Neural cell (in vitro differentiated cells): ENCODE results near the gene AKR1B15. TPM values are rescaled to one million over a fixed set of nuclear protein-coding genes. Genes with fewer than 3 reads are reported as not detected.
A peak's percentile ranks its signal among the peaks of the same experiment; 100 is the strongest.

Experiments used
- H2AFZ ChIP-seq: fragments of 200-600, 300-800 bp; sonication (generic), shearing (Covaris generic); 2 replicates; pipeline ENCODE4 v1.6.0; 2014; ENCODE audit warnings: low read depth, mild to moderate bottlenecking, antibody characterized with exemption, low read length, moderate library complexity
- H3F3A ChIP-seq: fragments of 200-600 bp; shearing (Covaris generic); 2 replicates; pipeline ENCODE4 v1.6.1; 2016; ENCODE audit warnings: mild to moderate bottlenecking, moderate library complexity, mixed read lengths, antibody characterized with exemption, low read length; ENCODE audit not compliant: insufficient read depth, poor library complexity, severe bottlenecking
- H3K27ac ChIP-seq: fragments of 200-600, 300-800 bp; sonication (generic), shearing (Covaris generic); 2 replicates; pipeline ENCODE4 v1.5.1; 2014; ENCODE audit warnings: mild to moderate bottlenecking, low read length, moderate library complexity
- H3K27me3 ChIP-seq: fragments of 300-800, 200-600 bp; sonication (generic), shearing (Covaris generic); 2 replicates; pipeline ENCODE4 v1.6.0; 2014; ENCODE audit warnings: mild to moderate bottlenecking, low read depth, low read length, moderate library complexity; ENCODE audit not compliant: insufficient read depth
- H3K36me3 ChIP-seq: fragments of 300-800, 200-600 bp; sonication (generic), shearing (Covaris generic); 2 replicates; pipeline ENCODE4 v1.5.1; 2014; ENCODE audit warnings: mild to moderate bottlenecking, antibody characterized with exemption, low read length, moderate library complexity; ENCODE audit not compliant: insufficient read depth
- H3K4me2 ChIP-seq: fragments of 300-800, 200-600 bp; sonication (generic), shearing (Covaris generic); 2 replicates; pipeline ENCODE4 v1.6.0; 2014; ENCODE audit warnings: mild to moderate bottlenecking, low read length
- H3K4me3 ChIP-seq: fragments of 300-800, 200-600 bp; sonication (generic), shearing (Covaris generic); 2 replicates; pipeline ENCODE4 v1.5.1; 2014; ENCODE audit warnings: mild to moderate bottlenecking, low read length, moderate library complexity
- H3K79me2 ChIP-seq: fragments of 200-600 bp; shearing (Covaris generic); replicated peaks from 2 replicates; pipeline ENCODE4 v1.6.0; 2014; ENCODE audit warnings: mild to moderate bottlenecking, low read length, moderate library complexity; ENCODE audit not compliant: insufficient read depth
- H3K9ac ChIP-seq: fragments of 300-800, 200-600 bp; sonication (generic), shearing (Covaris generic); 2 replicates; pipeline ENCODE4 v1.6.1; 2016; ENCODE audit warnings: mild to moderate bottlenecking, low read length, mixed read lengths
- H3K9me2 ChIP-seq: fragments of 200-600 bp; shearing (Covaris generic); 2 replicates; pipeline ENCODE4 v1.6.1; 2016; ENCODE audit warnings: mild to moderate bottlenecking, low read length, mixed read lengths; ENCODE audit not compliant: insufficient read depth
- H3K9me3 ChIP-seq: fragments of 200-600, 300-800 bp; sonication (generic), shearing (Covaris generic); 2 replicates; pipeline ENCODE4 v1.6.1; 2016; ENCODE audit warnings: mild to moderate bottlenecking, mixed run types, low read length, moderate library complexity, mixed read lengths
- H4K20me1 ChIP-seq: fragments of 200-600 bp; shearing (Covaris generic); 2 replicates; pipeline ENCODE4 v1.6.1; 2016; ENCODE audit warnings: mild to moderate bottlenecking, mixed run types; ENCODE audit not compliant: insufficient read depth
- EP300 ChIP-seq: fragments of 450-650 bp; conservative IDR thresholded peaks from 2 replicates; pipeline ENCODE4 v1.6.1; 2014; ENCODE audit warnings: antibody characterized with exemption, mild to moderate bottlenecking, moderate library complexity; ENCODE audit not compliant: poor library complexity, severe bottlenecking
- EZH2 ChIP-seq: fragments of 200-600, 300-800 bp; shearing (Covaris generic), sonication (generic); IDR thresholded peaks from 2 replicates; pipeline ENCODE4 v1.6.1; 2014; ENCODE audit warnings: antibody characterized with exemption, low read length, borderline replicate concordance, mild to moderate bottlenecking; ENCODE audit not compliant: insufficient read depth, poor library complexity, severe bottlenecking
- MXI1 ChIP-seq: fragments of 450-650 bp; conservative IDR thresholded peaks from 2 replicates; pipeline ENCODE4 v1.6.1; 2014; ENCODE audit warnings: antibody characterized with exemption, mild to moderate bottlenecking; ENCODE audit not compliant: poor library complexity, severe bottlenecking
- POLR2AphosphoS5 ChIP-seq: IDR thresholded peaks from 2 replicates; pipeline ENCODE4 v1.6.1; 2012
- RAD21 ChIP-seq: fragments of 450-650 bp; conservative IDR thresholded peaks from 2 replicates; pipeline ENCODE4 v1.6.1; 2014; ENCODE audit warnings: antibody characterized with exemption, mild to moderate bottlenecking, moderate library complexity
- SMC3 ChIP-seq: fragments of 450-650 bp; conservative IDR thresholded peaks from 2 replicates; pipeline ENCODE4 v1.6.1; 2014; ENCODE audit warnings: antibody characterized with exemption, mild to moderate bottlenecking, moderate library complexity; ENCODE audit not compliant: poor library complexity
- TAF1 ChIP-seq: IDR thresholded peaks from 2 replicates; pipeline ENCODE4 v1.6.1; 2012; ENCODE audit warnings: low read depth
- polyA plus RNA-seq: library from polyadenylated mRNA; depleted of rRNA; stranded (reverse); fragments of >200 nt; gene quantifications from 2 replicates; pipeline ENCODE4 v1.2.3, GENCODE V29; 2014
- TF ChIP-seq, protein P1 (sequence below): IDR thresholded peaks from 2 replicates; pipeline ENCODE4 v1.6.1; 2012; ENCODE audit warnings: borderline replicate concordance
- TF ChIP-seq, protein P2 (sequence below): fragments of 450-650 bp; IDR thresholded peaks from 2 replicates; pipeline ENCODE4 v1.5.1; 2014; ENCODE audit warnings: antibody characterized with exemption, mild to moderate bottlenecking, moderate library complexity; ENCODE audit not compliant: poor library complexity, severe bottlenecking

Gene AKR1B15
- polyA plus RNA-seq, 1 donor from 2014 or later: not detected

DNA sequence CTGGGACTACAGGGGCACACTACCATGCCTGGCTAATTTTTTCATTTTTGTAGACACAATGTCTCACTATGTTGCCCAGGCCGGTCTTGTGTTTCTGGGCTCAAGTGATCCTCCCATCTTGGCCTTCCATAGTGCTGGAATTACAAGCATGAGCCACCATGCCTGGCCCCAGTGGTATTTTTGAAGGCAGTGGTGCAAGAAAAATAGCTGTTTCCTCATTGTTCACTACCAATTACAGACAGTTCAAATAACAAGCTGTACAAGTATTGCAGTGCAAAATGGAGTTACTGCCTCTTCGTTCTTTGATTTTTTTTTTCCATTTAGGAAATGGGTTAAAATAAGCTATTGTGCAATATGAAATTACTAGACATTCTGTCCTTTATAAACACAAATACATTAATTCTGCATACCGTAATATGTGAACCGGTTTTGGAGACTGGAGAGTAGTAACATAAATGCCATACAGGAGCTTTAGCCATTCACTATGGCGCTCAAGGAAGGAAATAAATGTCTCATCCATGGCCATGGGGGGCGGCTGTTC lies 62.8 kb downstream of the AKR1B15 start:
- H3K79me2 ChIP-seq: no peaks in the 10 kb centered on the region
- no peaks in the 10 kb centered on the region for H3K36me3 ChIP-seq
- H4K20me1 ChIP-seq: no peaks in the 10 kb centered on the region
- H3K4me2 ChIP-seq: no peak overlapping the region
- H3K27ac ChIP-seq: no peak overlapping the region
- H3K4me3 ChIP-seq: no peak overlapping the region
- H3K9me2 ChIP-seq: no peaks in the 10 kb centered on the region
- no peaks in the 10 kb centered on the region for H3K27me3 ChIP-seq
- TF ChIP-seq EZH2: no peak
- TF ChIP-seq POLR2AphosphoS5: no peak
- no peak for TF ChIP-seq RAD21
- TF ChIP-seq TAF1: no peak
- no peak for TF ChIP-seq MXI1
- TF ChIP-seq, protein P1, sequence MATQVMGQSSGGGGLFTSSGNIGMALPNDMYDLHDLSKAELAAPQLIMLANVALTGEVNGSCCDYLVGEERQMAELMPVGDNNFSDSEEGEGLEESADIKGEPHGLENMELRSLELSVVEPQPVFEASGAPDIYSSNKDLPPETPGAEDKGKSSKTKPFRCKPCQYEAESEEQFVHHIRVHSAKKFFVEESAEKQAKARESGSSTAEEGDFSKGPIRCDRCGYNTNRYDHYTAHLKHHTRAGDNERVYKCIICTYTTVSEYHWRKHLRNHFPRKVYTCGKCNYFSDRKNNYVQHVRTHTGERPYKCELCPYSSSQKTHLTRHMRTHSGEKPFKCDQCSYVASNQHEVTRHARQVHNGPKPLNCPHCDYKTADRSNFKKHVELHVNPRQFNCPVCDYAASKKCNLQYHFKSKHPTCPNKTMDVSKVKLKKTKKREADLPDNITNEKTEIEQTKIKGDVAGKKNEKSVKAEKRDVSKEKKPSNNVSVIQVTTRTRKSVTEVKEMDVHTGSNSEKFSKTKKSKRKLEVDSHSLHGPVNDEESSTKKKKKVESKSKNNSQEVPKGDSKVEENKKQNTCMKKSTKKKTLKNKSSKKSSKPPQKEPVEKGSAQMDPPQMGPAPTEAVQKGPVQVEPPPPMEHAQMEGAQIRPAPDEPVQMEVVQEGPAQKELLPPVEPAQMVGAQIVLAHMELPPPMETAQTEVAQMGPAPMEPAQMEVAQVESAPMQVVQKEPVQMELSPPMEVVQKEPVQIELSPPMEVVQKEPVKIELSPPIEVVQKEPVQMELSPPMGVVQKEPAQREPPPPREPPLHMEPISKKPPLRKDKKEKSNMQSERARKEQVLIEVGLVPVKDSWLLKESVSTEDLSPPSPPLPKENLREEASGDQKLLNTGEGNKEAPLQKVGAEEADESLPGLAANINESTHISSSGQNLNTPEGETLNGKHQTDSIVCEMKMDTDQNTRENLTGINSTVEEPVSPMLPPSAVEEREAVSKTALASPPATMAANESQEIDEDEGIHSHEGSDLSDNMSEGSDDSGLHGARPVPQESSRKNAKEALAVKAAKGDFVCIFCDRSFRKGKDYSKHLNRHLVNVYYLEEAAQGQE: no peak
- TF ChIP-seq, protein P2, sequence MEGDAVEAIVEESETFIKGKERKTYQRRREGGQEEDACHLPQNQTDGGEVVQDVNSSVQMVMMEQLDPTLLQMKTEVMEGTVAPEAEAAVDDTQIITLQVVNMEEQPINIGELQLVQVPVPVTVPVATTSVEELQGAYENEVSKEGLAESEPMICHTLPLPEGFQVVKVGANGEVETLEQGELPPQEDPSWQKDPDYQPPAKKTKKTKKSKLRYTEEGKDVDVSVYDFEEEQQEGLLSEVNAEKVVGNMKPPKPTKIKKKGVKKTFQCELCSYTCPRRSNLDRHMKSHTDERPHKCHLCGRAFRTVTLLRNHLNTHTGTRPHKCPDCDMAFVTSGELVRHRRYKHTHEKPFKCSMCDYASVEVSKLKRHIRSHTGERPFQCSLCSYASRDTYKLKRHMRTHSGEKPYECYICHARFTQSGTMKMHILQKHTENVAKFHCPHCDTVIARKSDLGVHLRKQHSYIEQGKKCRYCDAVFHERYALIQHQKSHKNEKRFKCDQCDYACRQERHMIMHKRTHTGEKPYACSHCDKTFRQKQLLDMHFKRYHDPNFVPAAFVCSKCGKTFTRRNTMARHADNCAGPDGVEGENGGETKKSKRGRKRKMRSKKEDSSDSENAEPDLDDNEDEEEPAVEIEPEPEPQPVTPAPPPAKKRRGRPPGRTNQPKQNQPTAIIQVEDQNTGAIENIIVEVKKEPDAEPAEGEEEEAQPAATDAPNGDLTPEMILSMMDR: no peak
- TF ChIP-seq SMC3: no peak
- TF ChIP-seq EP300: no peak
- no peaks in the 10 kb centered on the region for H3F3A ChIP-seq
- H3K9me3 ChIP-seq: no peaks in the 10 kb centered on the region
- H2AFZ ChIP-seq: no peak overlapping the region
- no peak overlapping the region for H3K9ac ChIP-seq

DNA sequence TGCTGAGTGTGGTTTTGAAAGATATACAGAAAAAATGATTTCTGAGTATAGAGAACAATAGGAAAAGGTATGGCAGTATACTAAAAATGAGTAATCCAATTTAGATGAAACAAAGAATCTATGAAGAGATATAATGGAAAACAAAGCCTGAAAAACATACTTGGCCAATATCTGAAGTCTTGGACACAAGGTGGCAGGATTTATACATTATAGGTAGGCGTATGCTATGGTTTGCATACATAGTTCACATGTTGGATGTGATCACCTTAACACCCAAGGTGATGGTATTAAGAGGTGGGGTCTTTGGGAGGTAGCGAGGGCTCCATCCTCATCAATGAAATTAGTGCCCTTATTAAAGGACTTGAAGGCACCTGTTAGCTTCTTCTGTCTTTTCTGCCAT lies 63.3 kb downstream of the AKR1B15 start:
- Histone ChIP-seq H3K27ac (no peak overlapping the region), H3K9me3 (no peaks in the 10 kb centered on the region), H3K9ac (no peak overlapping the region), H3F3A (no peaks in the 10 kb centered on the region), H3K4me3 (no peak overlapping the region), H3K9me2 (no peaks in the 10 kb centered on the region), H3K27me3 (no peaks in the 10 kb centered on the region), H3K4me2 (no peak overlapping the region), H2AFZ (no peak overlapping the region), H3K79me2 (no peaks in the 10 kb centered on the region), H3K36me3 (no peaks in the 10 kb centered on the region), H4K20me1 (no peaks in the 10 kb centered on the region)
- TF ChIP-seq RAD21 (no peak), SMC3 (peak; percentile 34)
